Liver (tissue), 3 donors: ENCODE results near the gene MMP13.

Source experiments
- ATF3 ChIP-seq: IDR thresholded peaks from 2 replicates; pipeline ENCODE4 v1.6.1; 2016; ENCODE audit warnings: antibody characterized with exemption
- CTCF ChIP-seq: fragments of 150-350 bp; IDR thresholded peaks from 2 replicates; pipeline ENCODE4 v1.5.1; 2017; ENCODE audit warnings: improper control_type of control experiment, low read depth, low read length; ENCODE audit not compliant: missing input control
- GABPA ChIP-seq, 2 donors: IDR thresholded peaks in 1 of 2; conservative IDR thresholded peaks in 1 of 2; 2 replicates each; pipeline ENCODE4 v1.6.1; 2016; ENCODE audit warnings: antibody characterized with exemption in 2 of 2, mild to moderate bottlenecking in 1 of 2, moderate library complexity in 1 of 2
- JUND ChIP-seq, 2 donors: IDR thresholded peaks; 2 replicates each; pipeline ENCODE4 v1.6.1; 2016; ENCODE audit warnings: antibody characterized with exemption in 2 of 2
- MAX ChIP-seq: IDR thresholded peaks from 2 replicates; pipeline ENCODE4 v1.6.1; 2016; ENCODE audit warnings: antibody characterized with exemption
- NR2F2 ChIP-seq: IDR thresholded peaks from 2 replicates; pipeline ENCODE4 v1.6.1; 2016; ENCODE audit warnings: antibody characterized with exemption
- RAD21 ChIP-seq, 2 donors: IDR thresholded peaks; 2 replicates each; pipeline ENCODE4 v1.6.1; 2016; ENCODE audit warnings: antibody characterized with exemption in 2 of 2, mild to moderate bottlenecking in 2 of 2
- REST ChIP-seq: IDR thresholded peaks from 2 replicates; pipeline ENCODE4 v1.6.1; 2016; ENCODE audit warnings: antibody characterized with exemption, mild to moderate bottlenecking
- RXRA ChIP-seq, 2 donors: IDR thresholded peaks; 2 replicates each; pipeline ENCODE4 v1.6.1; 2017 to 2018; ENCODE audit warnings: antibody characterized with exemption in 2 of 2, mild to moderate bottlenecking in 1 of 2
- TAF1 ChIP-seq: conservative IDR thresholded peaks from 2 replicates; pipeline ENCODE4 v1.6.1; 2016; ENCODE audit warnings: antibody characterized with exemption, mild to moderate bottlenecking
- YY1 ChIP-seq: IDR thresholded peaks from 2 replicates; pipeline ENCODE4 v1.6.1; 2016; ENCODE audit warnings: antibody characterized with exemption, mild to moderate bottlenecking
- TF ChIP-seq, protein P1 (sequence below): IDR thresholded peaks from 2 replicates; pipeline ENCODE4 v1.6.1; 2016; ENCODE audit warnings: antibody characterized with exemption
- donor health status: healthy.
- donor health status: healthy.

- no peak for TF ChIP-seq YY1
- no peak for TF ChIP-seq CTCF
- no peak for TF ChIP-seq TAF1
- no peak for TF ChIP-seq REST
- no peak for TF ChIP-seq JUND (IDR thresholded peaks at IDR 0.05)
- no peak for TF ChIP-seq RXRA (IDR thresholded peaks at IDR 0.05)
- TF ChIP-seq, protein P1, sequence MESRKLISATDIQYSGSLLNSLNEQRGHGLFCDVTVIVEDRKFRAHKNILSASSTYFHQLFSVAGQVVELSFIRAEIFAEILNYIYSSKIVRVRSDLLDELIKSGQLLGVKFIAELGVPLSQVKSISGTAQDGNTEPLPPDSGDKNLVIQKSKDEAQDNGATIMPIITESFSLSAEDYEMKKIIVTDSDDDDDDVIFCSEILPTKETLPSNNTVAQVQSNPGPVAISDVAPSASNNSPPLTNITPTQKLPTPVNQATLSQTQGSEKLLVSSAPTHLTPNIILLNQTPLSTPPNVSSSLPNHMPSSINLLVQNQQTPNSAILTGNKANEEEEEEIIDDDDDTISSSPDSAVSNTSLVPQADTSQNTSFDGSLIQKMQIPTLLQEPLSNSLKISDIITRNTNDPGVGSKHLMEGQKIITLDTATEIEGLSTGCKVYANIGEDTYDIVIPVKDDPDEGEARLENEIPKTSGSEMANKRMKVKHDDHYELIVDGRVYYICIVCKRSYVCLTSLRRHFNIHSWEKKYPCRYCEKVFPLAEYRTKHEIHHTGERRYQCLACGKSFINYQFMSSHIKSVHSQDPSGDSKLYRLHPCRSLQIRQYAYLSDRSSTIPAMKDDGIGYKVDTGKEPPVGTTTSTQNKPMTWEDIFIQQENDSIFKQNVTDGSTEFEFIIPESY, result no peak
- TF ChIP-seq GABPA (IDR thresholded peaks at IDR 0.05 in 1 of 2, conservative IDR thresholded peaks at IDR 0.05 in 1 of 2), result no peak
- no peak for TF ChIP-seq ATF3
- no peak for TF ChIP-seq RAD21 (IDR thresholded peaks at IDR 0.05)
- TF ChIP-seq NR2F2, result no peak
- TF ChIP-seq MAX, result no peak
These were observed 35.3 kb downstream of the MMP13 start for GRCh38 chr11:102920118-102920684.
